Loucy (cell line): ENCODE measurements around the gene CLMN.

Experiments
- H2AFZ ChIP-seq: fragments of 200-600 bp; sonication (generic); 2 replicates; pipeline ENCODE4 v1.6.0; 2016; ENCODE audit warnings: antibody characterized with exemption, mild to moderate bottlenecking, low read length, moderate library complexity
- H3F3A ChIP-seq: fragments of 200-600 bp; 2 replicates; pipeline ENCODE4 v1.6.0; 2016; ENCODE audit warnings: antibody characterized with exemption, low read depth, mild to moderate bottlenecking
- H3K27me3 ChIP-seq: fragments of 200-600 bp; sonication (generic); 2 replicates; pipeline ENCODE4 v1.6.1; 2014; ENCODE audit warnings: low read length, mild to moderate bottlenecking; ENCODE audit not compliant: insufficient read depth, poor library complexity, severe bottlenecking
- H3K36me3 ChIP-seq: fragments of 200-600 bp; sonication (generic); 2 replicates; pipeline ENCODE4 v1.6.1; 2016; ENCODE audit warnings: low read length; ENCODE audit not compliant: insufficient read depth
- H3K4me1 ChIP-seq: fragments of 200-600 bp; sonication (generic); 2 replicates; pipeline ENCODE4 v1.5.1; 2014; ENCODE audit warnings: low read length, mild to moderate bottlenecking; ENCODE audit not compliant: insufficient read depth, poor library complexity, severe bottlenecking
- H3K4me2 ChIP-seq: fragments of 200-600 bp; sonication (generic); 2 replicates; pipeline ENCODE4 v1.6.0; 2014; ENCODE audit warnings: antibody characterized with exemption, low read length, low read depth, mild to moderate bottlenecking; ENCODE audit not compliant: poor library complexity, severe bottlenecking
- H3K4me3 ChIP-seq: fragments of 200-600 bp; sonication (generic); 2 replicates; pipeline ENCODE4 v1.5.1; 2014; ENCODE audit warnings: low read length, mild to moderate bottlenecking, mixed read lengths; ENCODE audit not compliant: poor library complexity, severe bottlenecking
- H3K79me2 ChIP-seq: fragments of 200-600 bp; sonication (generic); 2 replicates; pipeline ENCODE4 v1.6.1; 2014; ENCODE audit warnings: low read length; ENCODE audit not compliant: insufficient read depth
- H3K9ac ChIP-seq: fragments of 200-600 bp; sonication (generic); 2 replicates; pipeline ENCODE4 v1.6.0; 2014; ENCODE audit warnings: mild to moderate bottlenecking, low read depth, low read length, moderate library complexity; ENCODE audit not compliant: poor library complexity, severe bottlenecking
- H3K9me2 ChIP-seq: fragments of 200-600 bp; sonication (generic); replicated peaks from 2 replicates; pipeline ENCODE4 v1.6.1; 2016; ENCODE audit warnings: low read depth, low read length, mixed read lengths
- H3K9me3 ChIP-seq: fragments of 200-600 bp; sonication (generic); 2 replicates; pipeline ENCODE4 v1.6.1; 2014; ENCODE audit warnings: mild to moderate bottlenecking, antibody characterized with exemption, low read length, low read depth; ENCODE audit not compliant: insufficient read depth
- H4K20me1 ChIP-seq: fragments of 200-600 bp; sonication (generic); 2 replicates; pipeline ENCODE4 v1.6.0; 2014; ENCODE audit warnings: antibody characterized with exemption, low read length, mild to moderate bottlenecking; ENCODE audit not compliant: insufficient read depth, poor library complexity, severe bottlenecking
- EZH2phosphoT487 ChIP-seq: fragments of 200-600 bp; IDR thresholded peaks from 2 replicates; pipeline ENCODE4 v1.6.1; 2018; ENCODE audit warnings: antibody characterized with exemption, mild to moderate bottlenecking, moderate library complexity, borderline replicate concordance
- TF ChIP-seq, protein P1 (sequence below): fragments of 200-600 bp; sonication (generic); conservative IDR thresholded peaks from 2 replicates; pipeline ENCODE4 v1.5.1; 2014; ENCODE audit warnings: mild to moderate bottlenecking, antibody characterized with exemption, low read length

Gene CLMN

DNA sequence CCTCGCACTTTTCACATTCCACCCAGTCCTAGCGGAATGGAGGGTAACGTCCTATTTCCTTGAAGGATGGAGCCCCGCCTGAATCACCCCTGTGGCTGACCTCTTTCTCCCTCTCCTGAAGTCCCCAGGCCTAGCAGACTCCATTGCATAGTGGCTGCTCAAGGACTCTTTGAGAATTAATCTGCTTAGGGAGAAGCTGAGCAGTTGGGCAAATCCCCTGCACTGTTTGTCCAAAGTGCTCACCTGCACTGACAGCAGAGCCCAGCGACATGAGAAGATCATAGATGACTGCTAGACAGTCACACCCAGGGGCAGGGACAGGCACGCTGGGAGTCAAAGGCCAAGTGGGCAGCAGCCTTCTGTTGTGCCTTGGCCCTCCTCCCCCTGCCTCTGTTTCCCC, 124.7 kb downstream of the CLMN start:
- Histone ChIP-seq H3K79me2 (no peaks in the 10 kb centered on the region), H3K9me2 (no peaks in the 10 kb centered on the region), H3F3A (no peaks in the 10 kb centered on the region), H3K9me3 (no peaks in the 10 kb centered on the region), H4K20me1 (no peaks in the 10 kb centered on the region), H2AFZ (no peak overlapping the region), H3K4me2 (no peak overlapping the region), H3K36me3 (no peaks in the 10 kb centered on the region), H3K27me3 (no peaks in the 10 kb centered on the region), H3K4me3 (no peak overlapping the region), H3K4me1 (no peaks in the 10 kb centered on the region), H3K9ac (no peak overlapping the region)
- no peak for TF ChIP-seq EZH2phosphoT487
- TF ChIP-seq, protein P1, sequence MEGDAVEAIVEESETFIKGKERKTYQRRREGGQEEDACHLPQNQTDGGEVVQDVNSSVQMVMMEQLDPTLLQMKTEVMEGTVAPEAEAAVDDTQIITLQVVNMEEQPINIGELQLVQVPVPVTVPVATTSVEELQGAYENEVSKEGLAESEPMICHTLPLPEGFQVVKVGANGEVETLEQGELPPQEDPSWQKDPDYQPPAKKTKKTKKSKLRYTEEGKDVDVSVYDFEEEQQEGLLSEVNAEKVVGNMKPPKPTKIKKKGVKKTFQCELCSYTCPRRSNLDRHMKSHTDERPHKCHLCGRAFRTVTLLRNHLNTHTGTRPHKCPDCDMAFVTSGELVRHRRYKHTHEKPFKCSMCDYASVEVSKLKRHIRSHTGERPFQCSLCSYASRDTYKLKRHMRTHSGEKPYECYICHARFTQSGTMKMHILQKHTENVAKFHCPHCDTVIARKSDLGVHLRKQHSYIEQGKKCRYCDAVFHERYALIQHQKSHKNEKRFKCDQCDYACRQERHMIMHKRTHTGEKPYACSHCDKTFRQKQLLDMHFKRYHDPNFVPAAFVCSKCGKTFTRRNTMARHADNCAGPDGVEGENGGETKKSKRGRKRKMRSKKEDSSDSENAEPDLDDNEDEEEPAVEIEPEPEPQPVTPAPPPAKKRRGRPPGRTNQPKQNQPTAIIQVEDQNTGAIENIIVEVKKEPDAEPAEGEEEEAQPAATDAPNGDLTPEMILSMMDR: no peak

DNA sequence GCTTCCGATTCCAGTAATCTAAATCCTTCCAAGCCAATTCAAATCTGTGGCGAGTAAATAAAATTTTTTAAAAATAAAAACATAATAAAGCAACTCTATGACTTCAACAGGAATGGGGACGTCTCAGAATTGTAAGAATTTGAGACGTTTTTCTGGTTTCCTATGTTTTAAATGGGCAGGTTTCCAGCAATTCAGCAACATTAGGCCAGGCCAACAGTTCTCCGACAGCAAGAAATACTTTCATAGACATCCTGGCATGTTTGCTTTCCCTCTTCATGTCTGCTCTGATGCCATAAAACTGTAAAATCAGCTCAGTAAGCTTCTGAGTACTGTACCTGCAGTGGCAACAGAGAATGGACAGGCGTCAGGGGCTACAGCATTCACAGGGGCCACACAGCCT, 126.6 kb downstream of the CLMN start:
- no peak for TF ChIP-seq EZH2phosphoT487
- TF ChIP-seq, protein P1: no peak
- H3K36me3 ChIP-seq: no peaks in the 10 kb centered on the region
- H3K27me3 ChIP-seq: no peaks in the 10 kb centered on the region
- no peaks in the 10 kb centered on the region for H4K20me1 ChIP-seq
- no peaks in the 10 kb centered on the region for H3K4me1 ChIP-seq
- H3K9ac ChIP-seq: no peak overlapping the region
- no peak overlapping the region for H3K4me3 ChIP-seq
- H3K9me2 ChIP-seq: no peaks in the 10 kb centered on the region
- no peaks in the 10 kb centered on the region for H3F3A ChIP-seq
- no peaks in the 10 kb centered on the region for H3K9me3 ChIP-seq
- H3K4me2 ChIP-seq: no peak overlapping the region
- H2AFZ ChIP-seq: no peak overlapping the region
- no peaks in the 10 kb centered on the region for H3K79me2 ChIP-seq

DNA sequence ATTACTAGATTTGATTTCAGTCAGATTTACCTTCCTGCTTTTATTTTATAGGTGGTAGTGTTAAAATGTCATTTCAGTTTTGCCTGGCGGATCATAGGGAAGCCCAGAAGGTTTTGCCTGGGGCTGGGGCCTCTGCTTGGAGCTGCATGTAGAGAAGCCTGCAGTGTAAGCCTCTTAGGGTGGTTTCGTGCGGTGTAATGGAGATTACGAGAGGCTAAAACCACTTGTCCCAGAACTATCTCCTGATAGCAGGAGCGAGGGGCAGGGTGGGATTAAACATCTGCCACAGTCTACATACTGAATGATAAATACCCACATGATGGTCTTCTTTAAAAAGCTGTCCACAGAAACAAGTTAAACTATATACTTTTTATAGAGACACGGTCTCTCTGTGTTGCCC, 127.4 kb downstream of the CLMN start:
- Histone ChIP-seq H3K9me2 (no peaks in the 10 kb centered on the region), H3K4me3 (no peak overlapping the region), H4K20me1 (no peaks in the 10 kb centered on the region), H3K36me3 (no peaks in the 10 kb centered on the region), H2AFZ (no peak overlapping the region), H3K4me1 (no peaks in the 10 kb centered on the region), H3K79me2 (no peaks in the 10 kb centered on the region), H3K27me3 (no peaks in the 10 kb centered on the region), H3K9ac (no peak overlapping the region), H3K4me2 (no peak overlapping the region), H3F3A (no peaks in the 10 kb centered on the region), H3K9me3 (no peaks in the 10 kb centered on the region)
- TF ChIP-seq, protein P1: no peak
- TF ChIP-seq EZH2phosphoT487: no peak
